Fibroblast of lung (primary cell): Measurements from ENCODE around the gene FAM13C. TPM values are rescaled to one million over a fixed set of nuclear protein-coding genes. Genes with fewer than 3 reads are reported as not detected.

Experiments
- DNase-seq, 2 donors: peaks; one replicate each; pipeline versions ENCODE4 v3.0.0 to v3.0.0-alpha.2; 2010; ENCODE audit warnings: low read depth in 2 of 2
- H2AFZ ChIP-seq: 2 replicates; pipeline ENCODE4 v1.5.1; 2012; ENCODE audit warnings: low read length, control low read depth, inconsistent platforms
- H3K27ac ChIP-seq: 2 replicates; pipeline ENCODE4 v1.5.1; 2011; ENCODE audit warnings: low read length, control low read depth; ENCODE audit not compliant: insufficient read depth
- H3K27me3 ChIP-seq: 2 replicates; pipeline ENCODE4 v1.5.1; 2011; ENCODE audit warnings: mild to moderate bottlenecking, low read length; ENCODE audit not compliant: control insufficient read depth, insufficient read depth
- H3K36me3 ChIP-seq: 2 replicates; pipeline ENCODE4 v1.5.1; 2011; ENCODE audit warnings: low read length; ENCODE audit not compliant: control insufficient read depth, insufficient read depth
- H3K4me1 ChIP-seq: 2 replicates; pipeline ENCODE4 v1.5.1; 2011; ENCODE audit warnings: low read length; ENCODE audit not compliant: control insufficient read depth, insufficient read depth; ENCODE audit errors: extremely low read depth
- H3K4me2 ChIP-seq: 2 replicates; pipeline ENCODE4 v1.5.1; 2011; ENCODE audit warnings: low read length, control low read depth; ENCODE audit not compliant: insufficient read depth; ENCODE audit errors: extremely low read depth
- H3K4me3 ChIP-seq, 4 experiments: fragments of 200-600 bp in 1 of 4; sonication (generic) in 1 of 4; replicated peaks in 1 of 4; 2 replicates each; pipeline ENCODE4 v1.5.1; 2011 to 2016; ENCODE audit warnings: low read length in 4 of 4, low read depth in 3 of 4, mild to moderate bottlenecking in 3 of 4, control low read depth in 2 of 4, inconsistent platforms in 1 of 4, mixed read lengths in 1 of 4; ENCODE audit not compliant: insufficient read depth in 1 of 4; ENCODE audit errors: control extremely low read depth in 1 of 4
- H3K79me2 ChIP-seq: 2 replicates; pipeline ENCODE4 v1.5.1; 2012; ENCODE audit warnings: mild to moderate bottlenecking, low read length, inconsistent platforms; ENCODE audit not compliant: control insufficient read depth, insufficient read depth
- H3K9ac ChIP-seq: 2 replicates; pipeline ENCODE4 v1.5.1; 2011; ENCODE audit warnings: mild to moderate bottlenecking, low read length, control low read depth; ENCODE audit not compliant: insufficient read depth
- H3K9me3 ChIP-seq: 2 replicates; pipeline ENCODE4 v1.5.1; 2012; ENCODE audit warnings: low read depth, low read length; ENCODE audit not compliant: control insufficient read depth, insufficient read depth
- H4K20me1 ChIP-seq: 2 replicates; pipeline ENCODE4 v1.5.1; 2011; ENCODE audit warnings: low read length; ENCODE audit not compliant: control insufficient read depth, insufficient read depth; ENCODE audit errors: extremely low read depth
- EZH2 ChIP-seq: IDR thresholded peaks from 2 replicates; pipeline ENCODE4 v1.5.1; 2012; ENCODE audit warnings: low read length, control low read depth, mild to moderate bottlenecking; ENCODE audit errors: missing control alignments
- polyA plus RNA-seq, 2 donors: library from polyadenylated mRNA; depleted of rRNA in 1 of 2; stranded (reverse) in 1 of 2; unstranded in 1 of 2; fragments of >200 nt; gene quantifications; 2 replicates each; pipeline ENCODE4 v1.2.1, GENCODE V29; 2011 to 2012; ENCODE audit warnings: missing spikeins in 1 of 2
- total RNA-seq: library from RNA; depleted of rRNA; stranded (reverse); fragments of >200 nt; gene quantifications from 2 replicates; pipeline ENCODE4 v1.2.1, GENCODE V29; 2014
- TF ChIP-seq, protein P1 (sequence below), 2 donors: IDR thresholded peaks in 1 of 2; conservative IDR thresholded peaks in 1 of 2; 1 replicate in 1 of 2; 2 replicates in 1 of 2; pipeline ENCODE4 v1.5.1; 2011 to 2012; ENCODE audit warnings: low read length in 2 of 2, control low read depth in 1 of 2, inconsistent platforms in 1 of 2, low read depth in 1 of 2, mild to moderate bottlenecking in 1 of 2

FAM13C gene
- total and polyA plus RNA-seq, 2 donors (not counting 1 experiment from before 2014, with no cell fraction given) = 2.8 to 5.9 TPM

DNA sequence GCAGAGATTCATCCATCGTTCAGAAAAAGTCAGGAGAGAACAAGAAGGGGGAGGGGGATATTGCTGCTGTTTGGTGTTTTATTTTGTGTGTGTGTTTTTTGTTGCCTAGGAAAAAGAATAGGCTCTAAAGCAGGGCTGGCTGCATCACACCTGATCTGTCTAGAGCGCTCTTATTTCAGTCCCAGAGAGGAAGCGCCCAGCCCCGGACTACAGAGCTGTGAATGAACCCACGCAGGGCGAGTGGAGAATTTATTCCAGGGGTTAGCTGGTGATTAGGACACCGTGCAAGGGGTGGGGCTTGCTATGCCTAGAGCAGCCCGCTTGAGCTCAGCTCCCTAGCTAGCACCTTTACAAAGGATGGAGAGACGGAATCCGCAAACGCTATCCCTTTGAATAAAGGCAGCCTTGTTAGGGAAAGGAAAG lies 621 bp upstream of the FAM13C start:
- no peaks in the 10 kb centered on the region for H4K20me1 ChIP-seq
- peak; percentile 63 for DNase-seq
- no peaks in the 10 kb centered on the region for H3K79me2 ChIP-seq
- H3K4me2 ChIP-seq = peak overlapping the region; percentile 61
- no peaks in the 10 kb centered on the region for H3K9me3 ChIP-seq
- H3K27ac ChIP-seq = no peak overlapping the region
- no peaks in the 10 kb centered on the region for H3K36me3 ChIP-seq
- H3K4me1 ChIP-seq = peaks cover 8% of the 10 kb centered on the region
- H3K4me3 ChIP-seq = peak overlapping the region; percentile 14 to 84 (median 68)
- TF ChIP-seq, protein P1, sequence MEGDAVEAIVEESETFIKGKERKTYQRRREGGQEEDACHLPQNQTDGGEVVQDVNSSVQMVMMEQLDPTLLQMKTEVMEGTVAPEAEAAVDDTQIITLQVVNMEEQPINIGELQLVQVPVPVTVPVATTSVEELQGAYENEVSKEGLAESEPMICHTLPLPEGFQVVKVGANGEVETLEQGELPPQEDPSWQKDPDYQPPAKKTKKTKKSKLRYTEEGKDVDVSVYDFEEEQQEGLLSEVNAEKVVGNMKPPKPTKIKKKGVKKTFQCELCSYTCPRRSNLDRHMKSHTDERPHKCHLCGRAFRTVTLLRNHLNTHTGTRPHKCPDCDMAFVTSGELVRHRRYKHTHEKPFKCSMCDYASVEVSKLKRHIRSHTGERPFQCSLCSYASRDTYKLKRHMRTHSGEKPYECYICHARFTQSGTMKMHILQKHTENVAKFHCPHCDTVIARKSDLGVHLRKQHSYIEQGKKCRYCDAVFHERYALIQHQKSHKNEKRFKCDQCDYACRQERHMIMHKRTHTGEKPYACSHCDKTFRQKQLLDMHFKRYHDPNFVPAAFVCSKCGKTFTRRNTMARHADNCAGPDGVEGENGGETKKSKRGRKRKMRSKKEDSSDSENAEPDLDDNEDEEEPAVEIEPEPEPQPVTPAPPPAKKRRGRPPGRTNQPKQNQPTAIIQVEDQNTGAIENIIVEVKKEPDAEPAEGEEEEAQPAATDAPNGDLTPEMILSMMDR (conservative IDR thresholded peaks at IDR 0.05 in 1 of 2, IDR thresholded peaks at IDR 0.05 in 1 of 2; ENCODE audit: low read depth in 1 of 2, low read length in 2 of 2) = no peak
- no peak for TF ChIP-seq EZH2
- no peak overlapping the region for H2AFZ ChIP-seq
- no peak overlapping the region for H3K9ac ChIP-seq
- no peaks in the 10 kb centered on the region for H3K27me3 ChIP-seq

DNA sequence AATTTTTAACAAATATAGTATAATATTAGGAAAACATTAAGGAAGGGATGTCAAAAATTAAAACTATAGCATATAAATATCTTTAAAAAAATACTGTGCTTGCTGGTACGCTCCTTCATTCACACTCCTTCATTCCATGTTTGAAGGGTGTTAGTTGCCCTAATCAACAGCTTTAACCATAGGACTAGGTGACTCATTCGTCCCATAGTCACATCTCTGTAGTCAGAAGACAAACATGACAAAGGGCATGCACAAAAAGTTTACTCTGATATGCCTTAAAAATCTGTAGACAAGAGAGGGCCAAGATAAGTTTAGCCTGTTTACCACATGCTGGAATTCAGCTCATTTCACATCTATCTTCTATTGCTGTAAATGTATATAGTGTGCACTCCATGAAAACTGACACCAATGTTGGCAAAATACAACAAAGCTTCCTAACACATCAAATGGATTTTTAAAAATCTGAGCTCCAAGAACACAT lies 646 bp downstream of the FAM13C start:
- Histone ChIP-seq H4K20me1 (no peaks in the 10 kb centered on the region), H3K79me2 (no peaks in the 10 kb centered on the region), H3K4me2 (peak overlapping the region; percentile 61), H3K27ac (no peak overlapping the region), H3K36me3 (no peaks in the 10 kb centered on the region), H3K4me3 (peak overlapping the region; percentile 1 to 84 (median 68)), H3K4me1 (peaks cover 8% of the 10 kb centered on the region), H3K9me3 (no peaks in the 10 kb centered on the region), H2AFZ (no peak overlapping the region), H3K9ac (no peak overlapping the region), H3K27me3 (no peaks in the 10 kb centered on the region)
- DNase-seq = peak in 1 of 2 donors; percentile 34
- no peak for TF ChIP-seq EZH2
- TF ChIP-seq, protein P1 (conservative IDR thresholded peaks at IDR 0.05 in 1 of 2, IDR thresholded peaks at IDR 0.05 in 1 of 2; ENCODE audit: low read depth in 1 of 2, low read length in 2 of 2) = no peak

DNA sequence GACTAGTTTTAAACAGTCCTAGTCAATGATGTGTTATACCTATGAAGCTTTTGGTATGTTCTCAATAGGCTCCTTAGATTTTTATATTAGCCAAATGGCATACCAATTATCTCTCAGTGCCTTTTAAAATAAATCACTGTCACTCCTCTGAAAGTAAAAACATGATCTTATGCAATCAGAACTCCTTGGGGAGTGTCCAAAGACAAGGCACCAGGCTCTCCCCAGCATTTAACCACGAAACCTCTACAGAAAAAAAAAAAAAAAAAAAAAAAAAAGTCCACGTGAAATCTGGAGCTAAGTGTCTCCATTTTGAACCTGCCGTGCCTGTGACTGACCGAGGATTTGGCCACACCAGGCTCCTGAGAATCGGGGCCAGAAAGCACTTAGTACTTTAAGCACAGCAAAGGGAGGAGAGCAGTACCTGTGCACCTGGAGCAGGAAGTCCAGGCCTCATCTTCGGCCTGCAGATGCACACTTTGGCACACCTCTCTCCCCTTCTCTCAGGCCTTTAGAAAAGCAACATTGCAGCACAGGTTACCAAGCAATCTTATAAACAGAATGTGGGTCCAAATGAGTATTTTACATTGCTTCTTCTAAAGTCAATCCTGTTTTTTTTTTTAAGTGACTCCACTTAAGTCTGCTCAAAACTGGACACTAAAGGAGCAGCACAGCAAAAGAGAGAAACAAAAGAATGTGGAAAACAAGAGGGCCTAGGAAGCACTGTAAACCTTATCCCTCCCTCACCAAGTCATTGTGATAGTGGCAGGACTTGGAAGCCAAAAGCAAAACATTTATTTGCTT lies 1.5 kb downstream of the FAM13C start:
- Histone ChIP-seq H3K4me1 (peaks cover 8% of the 10 kb centered on the region), H4K20me1 (no peaks in the 10 kb centered on the region), H2AFZ (no peak overlapping the region), H3K36me3 (no peaks in the 10 kb centered on the region), H3K4me3 (peak overlapping the region in 2 of 4 experiments; percentile 67 to 84), H3K9me3 (no peaks in the 10 kb centered on the region), H3K4me2 (peak overlapping the region; percentile 15), H3K27ac (no peak overlapping the region), H3K27me3 (no peaks in the 10 kb centered on the region), H3K79me2 (no peaks in the 10 kb centered on the region), H3K9ac (no peak overlapping the region)
- TF ChIP-seq, protein P1 (conservative IDR thresholded peaks at IDR 0.05 in 1 of 2, IDR thresholded peaks at IDR 0.05 in 1 of 2; ENCODE audit: low read depth in 1 of 2, low read length in 2 of 2) = no peak
- TF ChIP-seq EZH2 = no peak
- DNase-seq = peak in 1 of 2 donors; percentile 39
